NCI-H1417 (cell line): ENCODE results near the gene PM20D1.
A peak's percentile ranks its signal among the peaks of the same experiment; 100 is the strongest.
"Not testable (repeated sequence)": the region's sequence is repeated elsewhere in the genome, so short reads cannot be mapped to it uniquely, and the experiment has no call there.

Experiments
- DNase-seq, 3 experiments: peaks; one replicate each; lab custom pipeline; 2025; lab: John Stamatoyannopoulos, UW

The PM20D1 gene

GRCh38 chr1:205840146-205840923, 9.6 kb downstream of the PM20D1 start:
- DNase-seq = no peak

- no peak for DNase-seq
These were observed 12.5 kb downstream of the PM20D1 start for GRCh38 chr1:205837382-205837970.

- DNase-seq = no peak
These were observed 15.2 kb downstream of the PM20D1 start for GRCh38 chr1:205834751-205835150.

- peak in 1 of 3 experiments; percentile 27 for DNase-seq
These were observed 17.6 kb downstream of the PM20D1 start for GRCh38 chr1:205832326-205832751.

GRCh38 chr1:205827623-205828022, 22.3 kb downstream of the PM20D1 start:
- DNase-seq = peak in 1 of 3 experiments; percentile 45

GRCh38 chr1:205826995-205827394, 22.9 kb downstream of the PM20D1 start:
- DNase-seq = no peak

- DNase-seq = no peak
These were observed 23.7 kb downstream of the PM20D1 start for GRCh38 chr1:205826016-205826806.

- DNase-seq = no peak
These were observed 25.8 kb downstream of the PM20D1 start for GRCh38 chr1:205824180-205824579.

GRCh38 chr1:205823260-205823659, 26.7 kb downstream of the PM20D1 start:
- DNase-seq = not testable (repeated sequence)

GRCh38 chr1:205822397-205822796, 27.5 kb downstream of the PM20D1 start:
- no peak for DNase-seq

GRCh38 chr1:205817988-205818387, 31.9 kb downstream of the PM20D1 start:
- DNase-seq = no peak

- no peak for DNase-seq
These were observed 32.6 kb downstream of the PM20D1 start for GRCh38 chr1:205817364-205817763.

- DNase-seq = no peak
These were observed 36.2 kb downstream of the PM20D1 start for GRCh38 chr1:205813755-205814058.

GRCh38 chr1:205812878-205813754, 36.8 kb downstream of the PM20D1 start, which contains the start of gene SLC41A1:
Gene SLC41A1, minus strand, starts transcription at chr1:205813198. Its CDS starts 2,757 bp downstream, at chr1:205810441.
- peak; percentile 92 to 99 (median 96) for DNase-seq

- DNase-seq = peak in 1 of 3 experiments; percentile 67
These were observed 37.6 kb downstream of the PM20D1 start for GRCh38 chr1:205812271-205812877.

- DNase-seq = no peak
These were observed 38.3 kb downstream of the PM20D1 start for GRCh38 chr1:205811660-205812059.

GRCh38 chr1:205810448-205811157, 39.3 kb downstream of the PM20D1 start:
- no peak for DNase-seq

- DNase-seq = no peak
These were observed 40.0 kb downstream of the PM20D1 start for GRCh38 chr1:205809942-205810345.

- DNase-seq = no peak
These were observed 40.5 kb downstream of the PM20D1 start for GRCh38 chr1:205809469-205809868.

GRCh38 chr1:205805082-205805711, 44.7 kb downstream of the PM20D1 start:
- no peak for DNase-seq
